Suprapubic skin (tissue), 4 donors: ENCODE data around the gene LIPK.

Experiments used
- CTCF ChIP-seq, 2 donors: fragments of 200-600 bp in 1 of 2; fragments of 450-650 bp in 1 of 2; sonication (generic) in 1 of 2; IDR thresholded peaks; one replicate each; pipeline ENCODE4 v1.5.1; 2016 to 2019; ENCODE audit warnings: antibody characterized with exemption in 2 of 2, mild to moderate bottlenecking in 1 of 2, moderate library complexity in 1 of 2
- EP300 ChIP-seq: sonication (generic); formaldehyde crosslinking; IDR thresholded peaks from one replicate; pipeline ENCODE4 v1.6.1; 2017; ENCODE audit warnings: antibody characterized with exemption
- POLR2A ChIP-seq, 2 donors: fragments of 450-650 bp; IDR thresholded peaks; one replicate each; pipeline ENCODE4 v1.6.1; 2017; ENCODE audit warnings: antibody characterized with exemption in 2 of 2, mild to moderate bottlenecking in 2 of 2, moderate library complexity in 2 of 2
- POLR2AphosphoS5 ChIP-seq, 3 donors: sonication (generic); formaldehyde crosslinking; IDR thresholded peaks; one replicate each; pipeline ENCODE4 v1.6.1; 2017; ENCODE audit warnings: antibody characterized with exemption in 3 of 3

- TF ChIP-seq CTCF (IDR thresholded peaks at IDR 0.05) (no peak), EP300 (no peak), POLR2AphosphoS5 (IDR thresholded peaks at IDR 0.05) (no peak), POLR2A (IDR thresholded peaks at IDR 0.05) (no peak)
Observed at GRCh38 chr10:88659725-88660597, 46.1 kb upstream of the LIPK start.
